HG02981 (cell line): Measurements from ENCODE around the gene ZSCAN20.
A peak's percentile ranks its signal among the peaks of the same experiment; 100 is the strongest.

ENCODE experiments used
- ATAC-seq: cut with Tn5 transposase; IDR thresholded peaks from one replicate; pipeline ENCODE4 v1.9.1; 2021; ENCODE audit warnings: mild to moderate bottlenecking, moderate library complexity; ENCODE audit not compliant: unreplicated experiment

The ZSCAN20 gene

GRCh38 chr1:33472269-33472980 is at the start of gene ZSCAN20:
Gene ZSCAN20, plus strand, starts transcription at chr1:33472645. Its CDS starts 6,644 bp downstream, at chr1:33479289.
- peak; percentile 87 for ATAC-seq

- no peak for ATAC-seq
These were observed 48.2 kb upstream of the ZSCAN20 start for GRCh38 chr1:33424205-33424604.

GRCh38 chr1:33424610-33425009 is 47.8 kb upstream of the ZSCAN20 start:
- ATAC-seq = no peak

- ATAC-seq = no peak
These were observed 46.5 kb upstream of the ZSCAN20 start for GRCh38 chr1:33425900-33426299.

GRCh38 chr1:33426916-33427315 is 45.5 kb upstream of the ZSCAN20 start:
- no peak for ATAC-seq

GRCh38 chr1:33428661-33429060 is 43.8 kb upstream of the ZSCAN20 start:
- no peak for ATAC-seq

GRCh38 chr1:33429332-33429731 is 43.1 kb upstream of the ZSCAN20 start:
- ATAC-seq = no peak

GRCh38 chr1:33429856-33430691 is 42.4 kb upstream of the ZSCAN20 start:
- ATAC-seq = no peak

GRCh38 chr1:33430692-33431593 is 41.5 kb upstream of the ZSCAN20 start, which contains the start of gene PHC2:
Gene PHC2, minus strand, starts transcription at chr1:33431095. Its CDS starts 55,556 bp downstream, at chr1:33375539.
- peak; percentile 97 for ATAC-seq

GRCh38 chr1:33433509-33434362 is 38.7 kb upstream of the ZSCAN20 start:
- no peak for ATAC-seq

- no peak for ATAC-seq
These were observed 38.1 kb upstream of the ZSCAN20 start for GRCh38 chr1:33434363-33434750.

GRCh38 chr1:33435096-33435820 is 37.2 kb upstream of the ZSCAN20 start:
- no peak for ATAC-seq

GRCh38 chr1:33436557-33437285 is 35.7 kb upstream of the ZSCAN20 start:
- no peak for ATAC-seq

- no peak for ATAC-seq
These were observed 33.9 kb upstream of the ZSCAN20 start for GRCh38 chr1:33438364-33439160.

GRCh38 chr1:33439662-33440061 is 32.8 kb upstream of the ZSCAN20 start:
- no peak for ATAC-seq

- no peak for ATAC-seq
These were observed 31.2 kb upstream of the ZSCAN20 start for GRCh38 chr1:33441088-33441745.

GRCh38 chr1:33442141-33442540 is 30.3 kb upstream of the ZSCAN20 start:
- no peak for ATAC-seq
